Large intestine (tissue), 3 donors: ENCODE results near the gene STX12. TPM values are rescaled to one million over a fixed set of nuclear protein-coding genes. Genes with fewer than 3 reads are reported as not detected.
"Not testable (repeated sequence)": the region's sequence is repeated elsewhere in the genome, so short reads cannot be mapped to it uniquely, and the experiment has no call there.

Source experiments
- DNase-seq, 2 donors: peaks; one replicate each; pipeline versions ENCODE4 v3.0.0 to v3.0.0-alpha.2; 2013
- H3K27ac ChIP-seq: one replicate; pipeline ENCODE4 v1.5.1; 2013; ENCODE audit warnings: low read length
- H3K27me3 ChIP-seq: 2 replicates; pipeline ENCODE4 v1.6.1; 2013; ENCODE audit warnings: low read length; ENCODE audit not compliant: control insufficient read depth, insufficient read depth
- H3K36me3 ChIP-seq: 2 replicates; pipeline ENCODE4 v1.6.1; 2013; ENCODE audit warnings: low read length; ENCODE audit not compliant: control insufficient read depth, insufficient read depth
- H3K4me1 ChIP-seq: one replicate; pipeline ENCODE4 v1.6.1; 2013; ENCODE audit warnings: low read length; ENCODE audit not compliant: control insufficient read depth, insufficient read depth
- H3K4me3 ChIP-seq: one replicate; pipeline ENCODE4 v1.5.1; 2013; ENCODE audit warnings: low read length
- H3K9me3 ChIP-seq: one replicate; pipeline ENCODE4 v1.6.1; 2013; ENCODE audit warnings: mild to moderate bottlenecking, low read depth, low read length, moderate library complexity; ENCODE audit not compliant: control insufficient read depth
- WGBS: methylation state at CpG from one replicate; pipeline ENCODE4 v1.1.5; 2013; ENCODE audit warnings: low lambda C conversion rate; ENCODE audit not compliant: insufficient coverage; 5-methylcytosine and 5-hydroxymethylcytosine counted together
- polyA plus RNA-seq: library from polyadenylated mRNA; unstranded; fragments of 120-200 nt; gene quantifications from one replicate; pipeline ENCODE4 v1.2.1, GENCODE V29; 2013

Gene STX12
- polyA plus RNA-seq, 1 donor, result 66.2 TPM

- DNase-seq, result no peak
- no peak overlapping the region for H3K4me3 ChIP-seq
- H3K36me3 ChIP-seq, result no peaks in the 10 kb centered on the region
- H3K27ac ChIP-seq, result no peak overlapping the region
- H3K4me1 ChIP-seq, result no peaks in the 10 kb centered on the region
- no CpG with 5 or more reads among the region's 8 CpGs for WGBS
- no peaks in the 10 kb centered on the region for H3K27me3 ChIP-seq
- no peaks in the 10 kb centered on the region for H3K9me3 ChIP-seq
Observed at GRCh38 chr1:27864264-27864895, 91.4 kb downstream of the STX12 start.

- no peaks in the 10 kb centered on the region for H3K9me3 ChIP-seq
- H3K27ac ChIP-seq, result no peak overlapping the region
- H3K27me3 ChIP-seq, result no peaks in the 10 kb centered on the region
- H3K36me3 ChIP-seq, result no peaks in the 10 kb centered on the region
- WGBS, result no CpG with 5 or more reads among the region's 10 CpGs
- no peak overlapping the region for H3K4me3 ChIP-seq
- H3K4me1 ChIP-seq, result no peaks in the 10 kb centered on the region
- DNase-seq, result no peak
Observed at GRCh38 chr1:27865821-27866220, 92.8 kb downstream of the STX12 start.

- Histone ChIP-seq H3K4me1 (peaks cover 5% of the 10 kb centered on the region), H3K27ac (no peak overlapping the region), H3K9me3 (no peaks in the 10 kb centered on the region), H3K4me3 (no peak overlapping the region), H3K27me3 (peaks cover 12% of the 10 kb centered on the region), H3K36me3 (no peaks in the 10 kb centered on the region)
- DNase-seq, result no peak
- no CpG with 5 or more reads among the region's 11 CpGs for WGBS
Observed at GRCh38 chr1:27868556-27868931, 95.5 kb downstream of the STX12 start.

- no peaks in the 10 kb centered on the region for H3K36me3 ChIP-seq
- peaks cover 14% of the 10 kb centered on the region for H3K27me3 ChIP-seq
- no peak for DNase-seq
- peaks cover 5% of the 10 kb centered on the region for H3K4me1 ChIP-seq
- no peaks in the 10 kb centered on the region for H3K9me3 ChIP-seq
- H3K4me3 ChIP-seq, result no peak overlapping the region
- no CpG with 5 or more reads among the region's 16 CpGs for WGBS
- H3K27ac ChIP-seq, result no peak overlapping the region
Observed at GRCh38 chr1:27868932-27869718, 96.1 kb downstream of the STX12 start.

GRCh38 chr1:27869719-27870085, 96.7 kb downstream of the STX12 start:
- H3K36me3 ChIP-seq, result no peaks in the 10 kb centered on the region
- H3K9me3 ChIP-seq, result no peaks in the 10 kb centered on the region
- peaks cover 14% of the 10 kb centered on the region for H3K27me3 ChIP-seq
- DNase-seq, result no peak
- H3K4me1 ChIP-seq, result peaks cover 5% of the 10 kb centered on the region
- H3K27ac ChIP-seq, result no peak overlapping the region
- H3K4me3 ChIP-seq, result no peak overlapping the region
- no CpG with 5 or more reads among the region's 1 CpG for WGBS

GRCh38 chr1:27871076-27871475, 98.1 kb downstream of the STX12 start:
- no CpG with 5 or more reads among the region's 7 CpGs for WGBS
- not testable (repeated sequence) for H3K9me3 ChIP-seq, DNase-seq, H3K27ac ChIP-seq, H3K36me3 ChIP-seq, H3K4me1 ChIP-seq, H3K4me3 ChIP-seq
- H3K27me3 ChIP-seq, result peaks cover 14% of the 10 kb centered on the region

GRCh38 chr1:27872059-27872801, 99.2 kb downstream of the STX12 start, which contains the start of gene THEMIS2:
TSS of gene THEMIS2 (plus strand) at chr1:27872544. CDS start at chr1:27872572, 28 bp downstream.
- Histone ChIP-seq H3K36me3 (no peaks in the 10 kb centered on the region), H3K4me1 (peaks cover 5% of the 10 kb centered on the region), H3K27me3 (peaks cover 14% of the 10 kb centered on the region), H3K9me3 (no peaks in the 10 kb centered on the region), H3K27ac (no peak within 1 kb of the TSS), H3K4me3 (peak within 1 kb of the TSS; percentile 64)
- DNase-seq, result peak in 1 of 2 donors; percentile 29
- WGBS, result no CpG with 5 or more reads among the region's 53 CpGs

GRCh38 chr1:27872802-27873551, 100.0 kb downstream of the STX12 start:
- peak overlapping the region; percentile 64 for H3K4me3 ChIP-seq

GRCh38 chr1:27873671-27874384, 100.8 kb downstream of the STX12 start:
- no CpG with 5 or more reads among the region's 16 CpGs for WGBS
- Histone ChIP-seq H3K9me3 (no peaks in the 10 kb centered on the region), H3K27ac (no peak overlapping the region), H3K4me3 (peak overlapping the region; percentile 64), H3K27me3 (peaks cover 14% of the 10 kb centered on the region), H3K36me3 (no peaks in the 10 kb centered on the region), H3K4me1 (peaks cover 5% of the 10 kb centered on the region)
- DNase-seq, result no peak

More at GRCh38 chr1:27872802-27873551, 100.0 kb downstream of the STX12 start:
- DNase-seq, result no peak
- no peaks in the 10 kb centered on the region for H3K9me3 ChIP-seq
- H3K4me1 ChIP-seq, result peaks cover 5% of the 10 kb centered on the region
- H3K36me3 ChIP-seq, result no peaks in the 10 kb centered on the region
- no peak overlapping the region for H3K27ac ChIP-seq
- no CpG with 5 or more reads among the region's 38 CpGs for WGBS
- H3K27me3 ChIP-seq, result peaks cover 14% of the 10 kb centered on the region
